SH-SY5Y (cell line): ENCODE results near the gene SP140L.

Source experiments
- GATA2 ChIP-seq: IDR thresholded peaks from 2 replicates; pipeline ENCODE4 v1.6.1; 2011; ENCODE audit warnings: mild to moderate bottlenecking, low read depth, low read length
- GATA3 ChIP-seq: IDR thresholded peaks from 2 replicates; pipeline ENCODE4 v1.6.1; 2011; ENCODE audit warnings: low read depth, mild to moderate bottlenecking, low read length, moderate library complexity

GRCh38 chr2:230335864-230336506 lies 9.0 kb downstream of the SP140L start:
- TF ChIP-seq GATA2, result no peak
- TF ChIP-seq GATA3, result no peak
